Ovary (tissue), 9 donors: ENCODE results near the gene KRTAP5-10. TPM values are rescaled to one million over a fixed set of nuclear protein-coding genes. Genes with fewer than 3 reads are reported as not detected.

Experiments
- DNase-seq, 5 donors: peaks; one replicate each; pipeline ENCODE4 v3.0.0-alpha.2; 2019 to 2020
- H3K27ac ChIP-seq, 2 donors: fragments of 200-600 bp; one replicate each; pipeline versions ENCODE4 v1.5.1 to v1.8.0; 2019 to 2022
- H3K27me3 ChIP-seq: fragments of 200-600 bp; one replicate; pipeline ENCODE4 v1.8.0; 2022
- H3K36me3 ChIP-seq: fragments of 200-600 bp; sonication (generic); one replicate; pipeline ENCODE4 v1.5.1; 2019
- H3K4me1 ChIP-seq: one replicate; pipeline ENCODE4 v1.8.1; 2013; ENCODE audit warnings: mild to moderate bottlenecking, moderate library complexity; ENCODE audit not compliant: insufficient read depth
- H3K4me3 ChIP-seq: fragments of 200-600 bp; sonication (generic); one replicate; pipeline ENCODE4 v1.5.1; 2017
- H3K9me3 ChIP-seq, 2 donors: fragments of 200-600 bp in 1 of 2; sonication (generic) in 1 of 2; one replicate each; pipeline versions ENCODE4 v1.5.1 to v1.8.1; 2013 to 2019; ENCODE audit warnings: mild to moderate bottlenecking in 1 of 2, moderate library complexity in 1 of 2
- CTCF ChIP-seq, 3 donors: fragments of 450-650 bp in 2 of 3; fragments of 200-600 bp in 1 of 3; IDR thresholded peaks; one replicate each; pipeline versions ENCODE4 v1.5.1 to v1.8.0; 2016 to 2022; ENCODE audit warnings: antibody characterized with exemption in 3 of 3, mild to moderate bottlenecking in 1 of 3
- EP300 ChIP-seq: sonication (generic); formaldehyde crosslinking; IDR thresholded peaks from one replicate; pipeline ENCODE4 v1.6.1; 2017; ENCODE audit warnings: antibody characterized with exemption
- POLR2A ChIP-seq: fragments of 450-650 bp; IDR thresholded peaks from one replicate; pipeline ENCODE4 v1.6.1; 2017; ENCODE audit warnings: antibody characterized with exemption, mild to moderate bottlenecking, moderate library complexity
- WGBS, 3 donors: extraction: QIAGEN DNeasy Blood & Tissue Kit in 1 of 3; methylation state at CpG; one replicate each; pipeline versions ENCODE4 v1.1.5 to v1.1.7; 2013 to 2017; 5-methylcytosine and 5-hydroxymethylcytosine counted together
- intact Hi-C, 4 donors: fragments of 100-400 bp; cut with DNase I; formaldehyde crosslinking; loops; one replicate each; pipeline versions ENCODE4 v1.11.0 to v1.15.1; 2022 to 2023
- polyA plus RNA-seq, 2 donors: library from polyadenylated mRNA; stranded (reverse); fragments of 200-250 nt in 1 of 2; fragments of 350-450 nt in 1 of 2; fragmentation: Illumina TruSeq in 1 of 2; extraction: RNeasy Lipid Tissue Mini Kit (QIAGEN cat#74804) in 1 of 2; gene quantifications; one replicate each; pipeline ENCODE4 v1.2.3, GENCODE V29; 2013 to 2014
- total RNA-seq, 7 donors: library from RNA; depleted of rRNA in 2 of 7; stranded (reverse); fragments of >200 nt in 2 of 7; fragmentation: NEBNext Ultra II Directional in 3 of 7; extraction: Animal tissue kit (Norgen Biotek cat#: 25700) in 3 of 7; gene quantifications; one replicate each; pipeline versions ENCODE4 v1.1.0 to v1.2.4, GENCODE V29; 2016 to 2023
- donor health status: DM: no; HTN: no; CAD: no; lungs with moderate emphysema.
- donor health status: DM: no; HTN: no; CAD: no.
- donor health status: Bipolar disorder and iron deficiency.
- donor health status: DM: yes; HTN: yes; CAD: no.
- donor health status: DM: no; HTN: no; CAD: no.
- donor health status: DM: yes; HTN: yes; CAD: no.

KRTAP5-10 gene
- total and polyA plus RNA-seq, 9 donors, result 0.18 to 0.35 TPM; not detected in 7

DNA sequence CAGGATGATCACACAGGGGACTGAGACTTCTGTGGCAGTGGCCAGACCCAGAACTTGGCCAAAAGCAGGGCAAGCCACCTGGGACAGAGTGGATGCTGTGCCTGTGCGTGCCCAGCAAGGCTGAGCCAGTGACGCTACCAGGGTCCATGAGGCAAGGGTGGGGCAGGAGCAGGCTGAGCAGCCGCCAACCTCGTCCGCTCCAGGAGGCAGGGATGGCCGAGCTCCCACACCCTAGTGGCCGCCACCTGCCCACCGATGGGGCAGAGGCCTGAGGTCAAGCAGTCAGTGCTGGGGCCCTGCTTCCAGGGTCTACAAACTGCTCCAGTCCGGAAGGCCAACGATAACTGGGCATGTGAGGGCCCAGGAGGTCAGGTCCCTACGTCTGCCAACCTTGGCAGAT is 9.9 kb upstream of the KRTAP5-10 start:
- H3K27ac ChIP-seq, result no peak overlapping the region
- H3K36me3 ChIP-seq, result no peaks in the 10 kb centered on the region
- intact Hi-C loops, result no loop called here
- no peak overlapping the region for H3K4me3 ChIP-seq
- H3K9me3 ChIP-seq, result no peaks in the 10 kb centered on the region
- DNase-seq, result no peak
- 89 to 96% (median 91%) methylated on average over 11 of the region's 11 CpGs for WGBS, 3 donors
- no peaks in the 10 kb centered on the region for H3K27me3 ChIP-seq
- TF ChIP-seq CTCF (IDR thresholded peaks at IDR 0.05) (no peak), EP300 (no peak), POLR2A (no peak)
- H3K4me1 ChIP-seq, result no peaks in the 10 kb centered on the region

GRCh38 chr11:71556018-71556417 is 9.3 kb upstream of the KRTAP5-10 start:
- H3K4me3 ChIP-seq, result no peak overlapping the region
- intact Hi-C loops, result no loop called here
- no peaks in the 10 kb centered on the region for H3K27me3 ChIP-seq
- DNase-seq, result no peak
- H3K27ac ChIP-seq, result no peak overlapping the region
- H3K4me1 ChIP-seq, result no peaks in the 10 kb centered on the region
- TF ChIP-seq CTCF (IDR thresholded peaks at IDR 0.05), result no peak
- TF ChIP-seq EP300, result no peak
- TF ChIP-seq POLR2A, result no peak
- WGBS, 3 donors, result 63 to 75% (median 64%) methylated on average over 4 of the region's 4 CpGs
- H3K9me3 ChIP-seq, result no peaks in the 10 kb centered on the region
- H3K36me3 ChIP-seq, result no peaks in the 10 kb centered on the region

- no peak for DNase-seq
- Histone ChIP-seq H3K9me3 (no peaks in the 10 kb centered on the region), H3K4me3 (no peak overlapping the region), H3K27me3 (no peaks in the 10 kb centered on the region), H3K4me1 (no peaks in the 10 kb centered on the region), H3K27ac (no peak overlapping the region), H3K36me3 (no peaks in the 10 kb centered on the region)
- TF ChIP-seq CTCF (IDR thresholded peaks at IDR 0.05), result no peak
- TF ChIP-seq EP300, result no peak
- no peak for TF ChIP-seq POLR2A
- intact Hi-C loops, result no loop called here
These were observed 8.1 kb upstream of the KRTAP5-10 start for GRCh38 chr11:71557257-71557656.

DNA sequence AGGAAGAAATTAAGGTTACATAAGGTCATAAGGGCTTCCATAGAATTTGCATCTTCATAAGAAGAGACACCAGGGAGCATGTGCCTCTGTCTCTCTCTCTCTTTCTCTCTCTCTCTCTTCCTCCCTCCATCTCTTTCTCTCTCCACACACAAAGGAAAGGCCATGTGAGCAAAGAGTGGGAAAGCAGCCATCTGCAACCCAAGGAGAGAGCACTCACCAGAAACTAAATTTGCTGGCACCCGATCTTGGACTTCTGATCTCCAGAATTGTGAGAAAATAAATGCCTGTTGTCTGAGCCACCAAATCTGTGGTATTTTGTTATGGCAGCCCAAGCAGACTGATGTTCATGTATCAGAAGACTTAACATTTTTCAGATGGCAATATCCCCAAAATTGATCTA is 6.4 kb upstream of the KRTAP5-10 start:
- Histone ChIP-seq H3K4me1 (no peaks in the 10 kb centered on the region), H3K27ac (no peak overlapping the region), H3K4me3 (no peak overlapping the region), H3K27me3 (no peaks in the 10 kb centered on the region), H3K9me3 (no peaks in the 10 kb centered on the region), H3K36me3 (no peaks in the 10 kb centered on the region)
- 79 to 96% (median 86%) methylated on average over 1 of the region's 1 CpG for WGBS, 3 donors
- intact Hi-C loops, result no loop called here
- TF ChIP-seq CTCF (IDR thresholded peaks at IDR 0.05) (no peak), POLR2A (no peak), EP300 (no peak)
- DNase-seq, result no peak

DNA sequence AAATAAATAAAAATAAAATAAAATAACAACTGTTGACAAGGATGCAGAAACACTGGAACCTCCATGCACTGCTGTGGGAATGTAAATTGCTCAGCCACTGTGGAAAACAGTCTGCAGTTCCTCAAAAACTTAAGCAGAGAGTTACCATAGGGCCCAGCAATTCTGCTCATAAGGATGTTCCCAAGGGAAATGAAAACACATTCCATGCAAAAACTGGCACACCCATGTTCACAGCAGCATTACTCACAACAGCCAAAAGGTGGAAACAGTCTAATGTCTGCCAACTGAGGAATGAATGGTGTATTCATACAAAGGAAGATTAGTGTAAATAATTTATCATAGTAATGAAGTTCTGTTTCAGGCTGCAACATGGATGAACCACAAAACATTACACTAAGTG is 3.2 kb upstream of the KRTAP5-10 start:
- intact Hi-C loops, result no loop called here
- no peaks in the 10 kb centered on the region for H3K36me3 ChIP-seq
- H3K9me3 ChIP-seq, result no peaks in the 10 kb centered on the region
- no peak overlapping the region for H3K27ac ChIP-seq
- DNase-seq, result no peak
- TF ChIP-seq CTCF (IDR thresholded peaks at IDR 0.05), result no peak
- no peak for TF ChIP-seq POLR2A
- TF ChIP-seq EP300, result no peak
- no peak overlapping the region for H3K4me3 ChIP-seq
- no peaks in the 10 kb centered on the region for H3K4me1 ChIP-seq
- H3K27me3 ChIP-seq, result no peaks in the 10 kb centered on the region
